Activated T-helper 17 cell treated with anti-CD3 and anti-CD28 coated beads, Interleukin-2, amount 50 U/mL, for 72 hours (primary cell): ENCODE results near the gene CPEB2. TPM values are rescaled to one million over a fixed set of nuclear protein-coding genes. Genes with fewer than 3 reads are reported as not detected.

Experiments used
- ATAC-seq: fragments of 150-1000 bp; cut with Tn5 transposase; replicated peaks from 2 replicates; pipeline ENCODE4 v1.10.0; 2021; ENCODE audit warnings: mild to moderate bottlenecking, moderate library complexity
- H3K27ac Mint-ChIP-seq: one replicate; pipeline ENCODE4 v1.8.0; 2022; ENCODE audit warnings: mixed read lengths
- H3K27me3 Mint-ChIP-seq: one replicate; pipeline ENCODE4 v1.8.0; 2022; ENCODE audit warnings: mixed read lengths
- H3K36me3 Mint-ChIP-seq: one replicate; pipeline ENCODE4 v1.8.0; 2022; ENCODE audit warnings: low read depth, mild to moderate bottlenecking, mixed read lengths
- H3K4me1 Mint-ChIP-seq: one replicate; pipeline ENCODE4 v1.8.0; 2022; ENCODE audit warnings: mixed read lengths
- H3K4me3 Mint-ChIP-seq: one replicate; pipeline ENCODE4 v1.8.0; 2022; ENCODE audit warnings: mild to moderate bottlenecking, mixed read lengths
- H3K9me3 Mint-ChIP-seq: one replicate; pipeline ENCODE4 v1.8.0; 2022; ENCODE audit warnings: mixed read lengths
- total RNA-seq, 2 donors: library from RNA; stranded (reverse); gene quantifications; one replicate each; pipeline ENCODE4 v1.2.3, GENCODE V29; 2022

Gene CPEB2
- total RNA-seq, 2 donors from 2014 or later, result 8.1 to 10.5 TPM

- peak; percentile 9 for ATAC-seq
- peaks cover 20% of the 10 kb centered on the region for H3K36me3 Mint-ChIP-seq
- H3K4me3 Mint-ChIP-seq, result peak overlapping the region; percentile 96
- H3K4me1 Mint-ChIP-seq, result peaks cover 19% of the 10 kb centered on the region
- no peaks in the 10 kb centered on the region for H3K9me3 Mint-ChIP-seq
- no peak overlapping the region for H3K27ac Mint-ChIP-seq
- H3K27me3 Mint-ChIP-seq, result no peaks in the 10 kb centered on the region
These were observed 1.2 kb downstream of the CPEB2 start for GRCh38 chr4:15003401-15003890.

GRCh38 chr4:15003891-15004738 is 1.8 kb downstream of the CPEB2 start:
- ATAC-seq, result no peak
- Mint-ChIP-seq H3K9me3 (no peaks in the 10 kb centered on the region), H3K27me3 (no peaks in the 10 kb centered on the region), H3K27ac (no peak overlapping the region), H3K36me3 (peaks cover 23% of the 10 kb centered on the region), H3K4me3 (peak overlapping the region; percentile 96), H3K4me1 (peaks cover 19% of the 10 kb centered on the region)

GRCh38 chr4:15004739-15005301 is 2.5 kb downstream of the CPEB2 start:
- no peaks in the 10 kb centered on the region for H3K27me3 Mint-ChIP-seq
- peak overlapping the region; percentile 93 for H3K27ac Mint-ChIP-seq
- no peak for ATAC-seq
- peak overlapping the region; percentile 96 for H3K4me3 Mint-ChIP-seq
- peaks cover 30% of the 10 kb centered on the region for H3K36me3 Mint-ChIP-seq
- H3K4me1 Mint-ChIP-seq, result peaks cover 19% of the 10 kb centered on the region
- no peaks in the 10 kb centered on the region for H3K9me3 Mint-ChIP-seq

- Mint-ChIP-seq H3K4me1 (peaks cover 19% of the 10 kb centered on the region), H3K27ac (peak overlapping the region; percentile 93), H3K9me3 (no peaks in the 10 kb centered on the region), H3K36me3 (peaks cover 37% of the 10 kb centered on the region), H3K4me3 (peak overlapping the region; percentile 96), H3K27me3 (no peaks in the 10 kb centered on the region)
- no peak for ATAC-seq
These were observed 3.3 kb downstream of the CPEB2 start for GRCh38 chr4:15005474-15006115.

- Mint-ChIP-seq H3K27me3 (no peaks in the 10 kb centered on the region), H3K4me3 (peak overlapping the region; percentile 96), H3K4me1 (peaks cover 19% of the 10 kb centered on the region), H3K36me3 (peaks cover 44% of the 10 kb centered on the region), H3K9me3 (no peaks in the 10 kb centered on the region), H3K27ac (no peak overlapping the region)
- ATAC-seq, result no peak
These were observed 4.2 kb downstream of the CPEB2 start for GRCh38 chr4:15006416-15007024.

- Mint-ChIP-seq H3K27me3 (no peaks in the 10 kb centered on the region), H3K27ac (no peak overlapping the region), H3K4me3 (no peak overlapping the region), H3K36me3 (peaks cover 51% of the 10 kb centered on the region), H3K9me3 (no peaks in the 10 kb centered on the region), H3K4me1 (peaks cover 19% of the 10 kb centered on the region)
- ATAC-seq, result no peak
These were observed 4.9 kb downstream of the CPEB2 start for GRCh38 chr4:15007201-15007600.

- H3K27ac Mint-ChIP-seq, result peak overlapping the region; percentile 30
- no peak overlapping the region for H3K4me3 Mint-ChIP-seq
- peaks cover 60% of the 10 kb centered on the region for H3K36me3 Mint-ChIP-seq
- no peak for ATAC-seq
- H3K9me3 Mint-ChIP-seq, result no peaks in the 10 kb centered on the region
- H3K4me1 Mint-ChIP-seq, result peaks cover 19% of the 10 kb centered on the region
- H3K27me3 Mint-ChIP-seq, result no peaks in the 10 kb centered on the region
These were observed 7.8 kb downstream of the CPEB2 start for GRCh38 chr4:15010038-15010585.

- Mint-ChIP-seq H3K9me3 (no peaks in the 10 kb centered on the region), H3K4me3 (no peak overlapping the region), H3K27me3 (no peaks in the 10 kb centered on the region), H3K4me1 (peaks cover 10% of the 10 kb centered on the region), H3K27ac (no peak overlapping the region), H3K36me3 (peaks cover 66% of the 10 kb centered on the region)
- no peak for ATAC-seq
These were observed 8.9 kb downstream of the CPEB2 start for GRCh38 chr4:15011166-15011565.

- no peak for ATAC-seq
- no peak overlapping the region for H3K27ac Mint-ChIP-seq
- no peaks in the 10 kb centered on the region for H3K9me3 Mint-ChIP-seq
These were observed 9.9 kb downstream of the CPEB2 start for GRCh38 chr4:15012017-15012788.

GRCh38 chr4:15013585-15013984 is 11.3 kb downstream of the CPEB2 start:
- no peak overlapping the region for H3K27ac Mint-ChIP-seq
- H3K9me3 Mint-ChIP-seq, result no peaks in the 10 kb centered on the region
- peaks cover 76% of the 10 kb centered on the region for H3K36me3 Mint-ChIP-seq
- H3K4me1 Mint-ChIP-seq, result peaks cover 2% of the 10 kb centered on the region
- ATAC-seq, result no peak
- no peaks in the 10 kb centered on the region for H3K27me3 Mint-ChIP-seq
- H3K4me3 Mint-ChIP-seq, result no peak overlapping the region

More at GRCh38 chr4:15012017-15012788, 9.9 kb downstream of the CPEB2 start:
- no peaks in the 10 kb centered on the region for H3K27me3 Mint-ChIP-seq
- no peak overlapping the region for H3K4me3 Mint-ChIP-seq
- H3K36me3 Mint-ChIP-seq, result peaks cover 74% of the 10 kb centered on the region
- H3K4me1 Mint-ChIP-seq, result peaks cover 4% of the 10 kb centered on the region

GRCh38 chr4:15015170-15015569 is 12.9 kb downstream of the CPEB2 start:
- Mint-ChIP-seq H3K36me3 (peaks cover 77% of the 10 kb centered on the region), H3K27ac (no peak overlapping the region), H3K4me3 (no peak overlapping the region), H3K4me1 (peaks cover 4% of the 10 kb centered on the region), H3K27me3 (no peaks in the 10 kb centered on the region), H3K9me3 (no peaks in the 10 kb centered on the region)
- ATAC-seq, result no peak

GRCh38 chr4:15018361-15018760 is 16.1 kb downstream of the CPEB2 start:
- Mint-ChIP-seq H3K27ac (peak overlapping the region; percentile 65), H3K36me3 (peaks cover 61% of the 10 kb centered on the region), H3K27me3 (no peaks in the 10 kb centered on the region), H3K4me1 (peaks cover 14% of the 10 kb centered on the region), H3K9me3 (no peaks in the 10 kb centered on the region), H3K4me3 (peak overlapping the region; percentile 37)
- peak; percentile 60 for ATAC-seq

GRCh38 chr4:15020502-15021286 is 18.4 kb downstream of the CPEB2 start:
- Mint-ChIP-seq H3K27me3 (no peaks in the 10 kb centered on the region), H3K36me3 (peaks cover 63% of the 10 kb centered on the region), H3K27ac (no peak overlapping the region), H3K9me3 (no peaks in the 10 kb centered on the region), H3K4me1 (peaks cover 14% of the 10 kb centered on the region), H3K4me3 (no peak overlapping the region)
- ATAC-seq, result no peak
